Psoas muscle (tissue), 8 donors: ENCODE results near the gene TRMT1L. TPM values are rescaled to one million over a fixed set of nuclear protein-coding genes. Genes with fewer than 3 reads are reported as not detected.
"Not testable (repeated sequence)": the region's sequence is repeated elsewhere in the genome, so short reads cannot be mapped to it uniquely, and the experiment has no call there.

ENCODE experiments used
- ATAC-seq, 4 donors: fragments of 200-7000 bp; cut with Tn5 transposase; one replicate each; pipeline ENCODE4 v1.9.1; 2020; ENCODE audit warnings: moderate library complexity in 3 of 4, mild to moderate bottlenecking in 2 of 4
- DNase-seq, 2 donors: peaks; one replicate each; pipeline ENCODE4 v3.0.0-alpha.2; 2020
- H3K27ac ChIP-seq: fragments of 200-600 bp; one replicate; pipeline ENCODE4 v1.8.0; 2022
- H3K27me3 ChIP-seq, 3 donors: fragments of 200-600 bp in 1 of 3; one replicate each; pipeline versions ENCODE4 v1.6.1 to v1.8.0; 2013 to 2022; ENCODE audit warnings: low read length in 2 of 3, mild to moderate bottlenecking in 2 of 3, moderate library complexity in 1 of 3; ENCODE audit not compliant: insufficient read depth in 3 of 3
- H3K36me3 ChIP-seq, 2 donors: fragments of 200-600 bp in 1 of 2; one replicate each; pipeline versions ENCODE4 v1.6.1 to v1.8.0; 2013 to 2022; ENCODE audit warnings: low read depth in 1 of 2, mild to moderate bottlenecking in 1 of 2, moderate library complexity in 1 of 2; ENCODE audit not compliant: insufficient read depth in 1 of 2
- H3K4me1 ChIP-seq: fragments of 200-600 bp; one replicate; pipeline ENCODE4 v1.8.0; 2022
- H3K4me3 ChIP-seq: fragments of 200-600 bp; one replicate; pipeline ENCODE4 v1.8.0; 2022; ENCODE audit warnings: mild to moderate bottlenecking
- H3K9me3 ChIP-seq: fragments of 200-600 bp; one replicate; pipeline ENCODE4 v1.8.0; 2022
- CTCF ChIP-seq: fragments of 200-600 bp; IDR thresholded peaks from one replicate; pipeline ENCODE4 v1.8.0; 2022; ENCODE audit warnings: antibody characterized with exemption
- WGBS, 3 donors: extraction: QIAGEN DNeasy Blood & Tissue Kit; methylation state at CpG; one replicate each; pipeline versions ENCODE4 v1.1.6 to v1.1.7; 2013; 5-methylcytosine and 5-hydroxymethylcytosine counted together
- intact Hi-C, 2 donors: fragments of 100-400 bp; cut with DNase I; formaldehyde crosslinking; loops; one replicate each; pipeline versions ENCODE4 v1.11.0 to v1.14.2; 2022
- long read RNA-seq, 2 donors: library from polyadenylated mRNA; unstranded; transcript quantifications; one replicate each; pipeline ENCODE4 v2.0.0, GENCODE V29; 2021
- polyA plus RNA-seq, 3 donors: library from polyadenylated mRNA; stranded (reverse); fragments of 200-250 nt; gene quantifications; one replicate each; pipeline ENCODE4 v1.2.3, GENCODE V29; 2013
- total RNA-seq, 4 donors: library from RNA; stranded (reverse); fragmentation: NEBNext Ultra II Directional in 2 of 4; extraction: Animal tissue kit (Norgen Biotek cat#: 25700) in 2 of 4; gene quantifications; one replicate each; pipeline versions ENCODE4 v1.2.1 to v1.2.4, GENCODE V29; 2021 to 2023
- donor health status: healthy with polysubstance abuse.
- donor health status: DM: no; HTN: no; CAD: no; lungs with moderate emphysema.
- donor health status: Bipolar disorder and iron deficiency.
- donor health status: healthy.
- donor health status: DM: yes; HTN: yes; CAD: no.
- donor health status: DM: no; HTN: no; CAD: no.
- donor health status: DM: no; HTN: no; CAD: no.
- donor health status: DM: yes; HTN: yes; CAD: no.

Gene TRMT1L
- total RNA-seq (10 to 100 TPM; 27.9 to 39.4 (median 30.5) TPM), polyA plus RNA-seq (10 to 100 TPM; 13.2 to 41.3 (median 15.7) TPM)
- long read RNA-seq, donor 1, full-length matches to known transcripts: 18 of 22 reads
- long read RNA-seq, donor 1, partial matches to known transcripts: 4 of 22 reads
- long read RNA-seq, donor 1, other reads (novel, unspliced or antisense): 0 of 22 reads
- long read RNA-seq, donor 2, full-length matches to known transcripts: 44 of 54 reads
- long read RNA-seq, donor 2, partial matches to known transcripts: 7 of 54 reads
- long read RNA-seq, donor 2, other reads (novel, unspliced or antisense): 3 of 54 reads

GRCh38 chr1:185156854-185157598 lies at the start of gene TRMT1L, which contains the start of gene SWT1:
Gene TRMT1L (minus strand): TSS chr1:185156953. CDS start chr1:185156712, 241 bp downstream.
Gene SWT1 (plus strand): TSS chr1:185157167. CDS start chr1:185160842, 3,675 bp downstream.
- peak; percentile 99 to 100 for DNase-seq
- TF ChIP-seq CTCF: no peak
- Histone ChIP-seq H3K27ac (peak within 1 kb of the TSS; percentile 97), H3K4me1 (peaks cover 30% of the 10 kb centered on the region), H3K4me3 (peak within 1 kb of the TSS; percentile 85), H3K27me3 (no peaks in the 10 kb centered on the region), H3K36me3 (peaks cover 0 to 13% of the 10 kb centered on the region in 2 donors), H3K9me3 (no peaks in the 10 kb centered on the region)
- intact Hi-C loops: loop anchor here in 1 of 2 donors (2.0 to 5.0 kb wide), 4 partner anchors 110 to 1265 kb away; partner anchors contain the start of genes EDEM3 and RNF2
- ATAC-seq: peak; percentile 90 to 97 (median 96)
- WGBS, 3 donors: 0 to 1% (median 0%) methylated on average over 58 to 63 of the region's 63 CpGs

GRCh38 chr1:185200889-185201288 lies 44.1 kb upstream of the TRMT1L start:
- Histone ChIP-seq H3K4me1 (no peaks in the 10 kb centered on the region), H3K27me3 (no peaks in the 10 kb centered on the region), H3K27ac (no peak overlapping the region), H3K36me3 (peaks cover 0 to 10% of the 10 kb centered on the region in 2 donors), H3K4me3 (no peak overlapping the region), H3K9me3 (no peaks in the 10 kb centered on the region)
- DNase-seq: no peak
- 94 to 99% (median 97%) methylated on average over 8 of the region's 8 CpGs for WGBS, 3 donors
- no peak for ATAC-seq
- TF ChIP-seq CTCF: no peak
- intact Hi-C loops: no loop called here

- WGBS, 3 donors: 94 to 99% (median 98%) methylated on average over 4 of the region's 4 CpGs
- H3K27ac ChIP-seq: not testable (repeated sequence)
- peaks cover 0 to 20% of the 10 kb centered on the region in 2 donors for H3K36me3 ChIP-seq
Measured at GRCh38 chr1:185198712-185199111, 42.0 kb upstream of the TRMT1L start.

GRCh38 chr1:185193756-185194155 lies 37.0 kb upstream of the TRMT1L start:
- Histone ChIP-seq H3K27me3 (no peaks in the 10 kb centered on the region), H3K4me1 (no peaks in the 10 kb centered on the region), H3K36me3 (peaks cover 0 to 59% of the 10 kb centered on the region in 2 donors), H3K27ac (no peak overlapping the region), H3K9me3 (no peaks in the 10 kb centered on the region), H3K4me3 (no peak overlapping the region)
- TF ChIP-seq CTCF: no peak
- DNase-seq (no peak), ATAC-seq (no peak)
- 80 to 90% (median 86%) methylated on average over 1 of the region's 1 CpG for WGBS, 3 donors
- intact Hi-C loops: no loop called here

More at GRCh38 chr1:185198712-185199111, 42.0 kb upstream of the TRMT1L start:
- H3K4me1 ChIP-seq, H3K4me3 ChIP-seq, DNase-seq, ATAC-seq, H3K9me3 ChIP-seq, H3K27me3 ChIP-seq, intact Hi-C loops: not testable (repeated sequence)

GRCh38 chr1:185170291-185170848 lies 13.6 kb upstream of the TRMT1L start:
- Histone ChIP-seq H3K36me3 (peaks cover 2 to 56% of the 10 kb centered on the region in 2 donors), H3K4me3 (no peak overlapping the region), H3K27me3 (no peaks in the 10 kb centered on the region), H3K4me1 (no peaks in the 10 kb centered on the region), H3K27ac (no peak overlapping the region), H3K9me3 (no peaks in the 10 kb centered on the region)
- intact Hi-C loops: no loop called here
- no peak for DNase-seq
- ATAC-seq: peak in 2 of 4 donors; percentile 47 to 49
- TF ChIP-seq CTCF: peak; percentile 57
- WGBS, 3 donors: 25 to 36% (median 27%) methylated on average over 5 of the region's 5 CpGs
